ENCODE results near the gene S100A14. TPM values are rescaled to one million over a fixed set of nuclear protein-coding genes. Genes with fewer than 3 reads are reported as not detected.

The S100A14 gene
- total RNA-seq, 1 experiment from 2014 or later: 2.1 TPM

GRCh38 chr1:153655333-153655732 lies 39.2 kb upstream of the S100A14 start:
- H3K27ac Mint-ChIP-seq: no peak overlapping the region; the same call in 1 of the 2 replicates
- ChIA-PET CTCF (interaction anchor here (0.7 to 1.0 kb wide), 2 partner anchors 87 to 140 kb away, joined by 3 to 5 read pairs; no protein-coding TSS in a partner anchor), POLR2A (no interaction called here)
- H3K9me3 Mint-ChIP-seq: no peaks in the 10 kb centered on the region
- no peak overlapping the region for H3K4me3 Mint-ChIP-seq
- ATAC-seq: no peak
- H3K36me3 Mint-ChIP-seq: 0 out of 2 replicates have a peak, but pooled peaks cover 5% of the 10 kb centered on the region
- no peak for DNase-seq (ENCODE audit: low spot score)
- peaks cover 8% of the 10 kb centered on the region for H3K4me1 Mint-ChIP-seq
- no peak for TF ChIP-seq ZNF219 (CRISPR knock-in tag; IDR thresholded peaks at IDR 0.05; ENCODE audit: borderline replicate concordance)
- TF ChIP-seq MYBL2 (CRISPR knock-in tag; IDR thresholded peaks at IDR 0.05): no peak
- TF ChIP-seq TEAD1 (CRISPR knock-in tag; IDR thresholded peaks at IDR 0.05): no peak
- peaks cover 2% of the 10 kb centered on the region; the same call in 1 of the 2 replicates for H3K27me3 Mint-ChIP-seq (ENCODE audit: low read depth)

DNA sequence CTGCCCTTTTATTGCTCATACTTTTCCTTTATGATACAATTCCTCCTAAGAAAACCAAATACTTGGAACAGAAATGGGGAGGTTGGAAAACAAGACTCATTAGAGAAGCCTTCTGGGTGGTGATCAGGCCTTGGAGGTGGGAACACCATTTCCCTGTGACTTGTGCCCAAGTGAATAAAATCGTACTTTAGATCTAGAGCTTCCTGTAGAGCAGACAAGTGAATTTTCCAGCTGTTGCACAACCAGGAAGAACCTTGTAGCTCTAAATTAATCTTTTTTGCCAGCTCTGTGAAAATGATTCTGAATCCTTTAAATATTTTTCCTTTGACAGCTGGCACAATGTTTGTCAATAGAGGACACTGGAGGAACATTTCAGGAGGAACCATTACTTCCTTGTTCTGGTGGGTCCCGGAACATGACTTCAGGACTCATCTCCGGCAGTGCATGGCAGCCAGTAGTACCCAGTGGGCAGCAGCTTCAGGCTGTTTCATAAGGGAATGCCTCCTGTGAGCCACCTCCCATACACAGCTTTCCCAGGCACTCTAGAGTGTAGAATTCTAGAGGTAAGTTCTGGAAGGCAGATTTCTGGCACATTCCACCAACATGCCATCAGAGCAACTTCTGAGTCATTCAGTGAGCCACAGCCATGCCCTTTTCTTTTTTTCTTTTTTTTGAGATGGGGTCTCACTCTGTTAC lies 36.8 kb upstream of the S100A14 start:
- no peak for DNase-seq (ENCODE audit: low spot score)
- H3K4me1 Mint-ChIP-seq: peaks cover under 1% of the 10 kb centered on the region; the same call in 1 of the 2 replicates
- peaks cover 2% of the 10 kb centered on the region; the same call in 1 of the 2 replicates for H3K27me3 Mint-ChIP-seq (ENCODE audit: low read depth)
- POLR2A ChIA-PET: no interaction called here
- no peaks in the 10 kb centered on the region for H3K36me3 Mint-ChIP-seq
- H3K9me3 Mint-ChIP-seq: no peaks in the 10 kb centered on the region
- ATAC-seq: no peak
- H3K27ac Mint-ChIP-seq: peak overlapping the region; percentile 56; the same call in 1 of the 2 replicates
- H3K4me3 Mint-ChIP-seq: no peak overlapping the region
- TF ChIP-seq, protein P1, sequence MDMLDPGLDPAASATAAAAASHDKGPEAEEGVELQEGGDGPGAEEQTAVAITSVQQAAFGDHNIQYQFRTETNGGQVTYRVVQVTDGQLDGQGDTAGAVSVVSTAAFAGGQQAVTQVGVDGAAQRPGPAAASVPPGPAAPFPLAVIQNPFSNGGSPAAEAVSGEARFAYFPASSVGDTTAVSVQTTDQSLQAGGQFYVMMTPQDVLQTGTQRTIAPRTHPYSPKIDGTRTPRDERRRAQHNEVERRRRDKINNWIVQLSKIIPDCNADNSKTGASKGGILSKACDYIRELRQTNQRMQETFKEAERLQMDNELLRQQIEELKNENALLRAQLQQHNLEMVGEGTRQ (CRISPR knock-in tag; IDR thresholded peaks at IDR 0.05): no peak
- TF ChIP-seq, protein P2, sequence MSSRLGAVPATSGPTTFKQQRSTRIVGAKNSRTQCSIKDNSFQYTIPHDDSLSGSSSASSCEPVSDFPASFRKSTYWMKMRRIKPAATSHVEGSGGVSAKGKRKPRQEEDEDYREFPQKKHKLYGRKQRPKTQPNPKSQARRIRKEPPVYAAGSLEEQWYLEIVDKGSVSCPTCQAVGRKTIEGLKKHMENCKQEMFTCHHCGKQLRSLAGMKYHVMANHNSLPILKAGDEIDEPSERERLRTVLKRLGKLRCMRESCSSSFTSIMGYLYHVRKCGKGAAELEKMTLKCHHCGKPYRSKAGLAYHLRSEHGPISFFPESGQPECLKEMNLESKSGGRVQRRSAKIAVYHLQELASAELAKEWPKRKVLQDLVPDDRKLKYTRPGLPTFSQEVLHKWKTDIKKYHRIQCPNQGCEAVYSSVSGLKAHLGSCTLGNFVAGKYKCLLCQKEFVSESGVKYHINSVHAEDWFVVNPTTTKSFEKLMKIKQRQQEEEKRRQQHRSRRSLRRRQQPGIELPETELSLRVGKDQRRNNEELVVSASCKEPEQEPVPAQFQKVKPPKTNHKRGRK (CRISPR knock-in tag; IDR thresholded peaks at IDR 0.05; ENCODE audit: borderline replicate concordance): no peak
- no peak for TF ChIP-seq SMAD4 (CRISPR knock-in tag; IDR thresholded peaks at IDR 0.05)
- TF ChIP-seq, protein P3, sequence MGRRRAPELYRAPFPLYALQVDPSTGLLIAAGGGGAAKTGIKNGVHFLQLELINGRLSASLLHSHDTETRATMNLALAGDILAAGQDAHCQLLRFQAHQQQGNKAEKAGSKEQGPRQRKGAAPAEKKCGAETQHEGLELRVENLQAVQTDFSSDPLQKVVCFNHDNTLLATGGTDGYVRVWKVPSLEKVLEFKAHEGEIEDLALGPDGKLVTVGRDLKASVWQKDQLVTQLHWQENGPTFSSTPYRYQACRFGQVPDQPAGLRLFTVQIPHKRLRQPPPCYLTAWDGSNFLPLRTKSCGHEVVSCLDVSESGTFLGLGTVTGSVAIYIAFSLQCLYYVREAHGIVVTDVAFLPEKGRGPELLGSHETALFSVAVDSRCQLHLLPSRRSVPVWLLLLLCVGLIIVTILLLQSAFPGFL (CRISPR knock-in tag; IDR thresholded peaks at IDR 0.05; ENCODE audit: borderline replicate concordance): no peak
- no peak for TF ChIP-seq FOXK1 (CRISPR knock-in tag; IDR thresholded peaks at IDR 0.05)
- TF ChIP-seq ELF4 (CRISPR knock-in tag; IDR thresholded peaks at IDR 0.05; ENCODE audit: low read depth): no peak
- no peak for TF ChIP-seq NR1H2 (CRISPR knock-in tag; IDR thresholded peaks at IDR 0.05)
- TF ChIP-seq ARID4B (CRISPR knock-in tag; IDR thresholded peaks at IDR 0.05; ENCODE audit: borderline replicate concordance): no peak
- no peak for TF ChIP-seq ZNF138 (CRISPR knock-in tag; conservative IDR thresholded peaks at IDR 0.05)
- TF ChIP-seq CTCF (IDR thresholded peaks at IDR 0.05): no peak
- TF ChIP-seq ZNF317 (CRISPR knock-in tag; IDR thresholded peaks at IDR 0.05; ENCODE audit: borderline replicate concordance, low read depth): no peak
- no peak for TF ChIP-seq JAZF1 (CRISPR knock-in tag; IDR thresholded peaks at IDR 0.05)
- no peak for TF ChIP-seq E2F1 (CRISPR knock-in tag; IDR thresholded peaks at IDR 0.05)
- TF ChIP-seq ZNF671 (CRISPR knock-in tag; IDR thresholded peaks at IDR 0.05): no peak
- no peak for TF ChIP-seq EMX1 (CRISPR knock-in tag; IDR thresholded peaks at IDR 0.05)
- CTCF ChIA-PET: interaction anchor here (1.2 kb wide), 1 partner anchor 26 kb away, joined by 4 read pairs; the partner anchor contains the start of gene S100A13

Data from WTC11 (cell line).